K562 (cell line): ENCODE results near the gene GTF2I. TPM values are rescaled to one million over a fixed set of nuclear protein-coding genes. Genes with fewer than 3 reads are reported as not detected.

Experiments
- CBFA2T2 ChIP-seq: fragments of 450-650 bp; conservative IDR thresholded peaks from 2 replicates; pipeline ENCODE4 v1.6.1; 2017; ENCODE audit warnings: mild to moderate bottlenecking
- HDAC1 ChIP-seq, 2 experiments: fragments of 450-650 bp; IDR thresholded peaks; 2 replicates each; pipeline ENCODE4 v1.6.1; 2016 to 2017; ENCODE audit warnings: inconsistent platforms in 1 of 2, mild to moderate bottlenecking in 1 of 2, moderate library complexity in 1 of 2
- XRCC5 ChIP-seq: fragments of 200-400 bp; formaldehyde crosslinking; IDR thresholded peaks from 2 replicates; pipeline ENCODE4 v1.6.1; 2017; ENCODE audit warnings: low read depth, mild to moderate bottlenecking, low read length
- ZBTB17 ChIP-seq: fragments of 450-650 bp; formaldehyde crosslinking; IDR thresholded peaks from 2 replicates; pipeline ENCODE4 v1.4.0; 2020; ENCODE audit warnings: mild to moderate bottlenecking
- ZNF717 ChIP-seq: fragments of 250-450 bp; sonication (Bioruptor Pico); IDR thresholded peaks from 2 replicates; pipeline ENCODE4 v1.5.0; 2021
- polyA plus RNA-seq, 8 experiments: library from polyadenylated mRNA; depleted of rRNA in 4 of 8; stranded (reverse) in 5 of 8; unstranded in 3 of 8; fragments of >200 nt; fragmentation: Nextera tagmentation in 2 of 8; fragmentation: Illumina TruSeq in 1 of 8; extraction: Ambion mirVana in 2 of 8; extraction: Trizol in 1 of 8; gene quantifications; 2 replicates each; pipeline versions ENCODE4 v1.2.1 to v1.2.3, GENCODE V29; 2011 to 2014; ENCODE audit warnings: inconsistent platforms in 1 of 8, missing spikeins in 1 of 8
- total RNA-seq, 7 experiments: library from RNA; depleted of rRNA in 6 of 7; stranded (reverse); fragments of >200 nt in 6 of 7; fragmentation: Illumina TruSeq in 2 of 7; extraction: Trizol in 2 of 7; gene quantifications; 2 replicates each; pipeline versions ENCODE4 v1.2.1 to v1.2.3, GENCODE V29; 2011 to 2021; ENCODE audit warnings: low replicate concordance in 1 of 7
- TF ChIP-seq, protein P1 (sequence below): fragments of 150-350 bp; IDR thresholded peaks from 2 replicates; pipeline ENCODE4 v1.6.1; 2014; ENCODE audit warnings: low read depth, mild to moderate bottlenecking, low read length, borderline replicate concordance
- TF ChIP-seq, protein P2 (sequence below): sonication (generic); formaldehyde crosslinking; IDR thresholded peaks from 2 replicates; pipeline ENCODE4 v1.8.1; 2023; ENCODE audit warnings: mild to moderate bottlenecking, missing genetic modification reagents
- TF ChIP-seq, protein P3 (sequence below): sonication (generic); formaldehyde crosslinking; IDR thresholded peaks from 2 replicates; pipeline ENCODE4 v1.8.1; 2023; ENCODE audit warnings: missing genetic modification reagents, mild to moderate bottlenecking, borderline replicate concordance
- TF ChIP-seq, protein P4 (sequence below), 2 experiments: fragments of 250-450 bp in 1 of 2; fragments of 450-650 bp in 1 of 2; sonication (Bioruptor Pico) in 1 of 2; IDR thresholded peaks; 2 replicates each; pipeline versions ENCODE4 v1.6.1 to v1.8.0; 2016 to 2021; ENCODE audit warnings: mild to moderate bottlenecking in 2 of 2, moderate library complexity in 2 of 2, missing compliant biosample characterization in 1 of 2, missing genetic modification characterization in 1 of 2

GTF2I gene
- total and polyA plus RNA-seq, 9 of the 15 experiments (the other 6 are each of a cell fraction or from before 2014, with no cell fraction given) = 8.4 to 161 (median 90.0) TPM

DNA sequence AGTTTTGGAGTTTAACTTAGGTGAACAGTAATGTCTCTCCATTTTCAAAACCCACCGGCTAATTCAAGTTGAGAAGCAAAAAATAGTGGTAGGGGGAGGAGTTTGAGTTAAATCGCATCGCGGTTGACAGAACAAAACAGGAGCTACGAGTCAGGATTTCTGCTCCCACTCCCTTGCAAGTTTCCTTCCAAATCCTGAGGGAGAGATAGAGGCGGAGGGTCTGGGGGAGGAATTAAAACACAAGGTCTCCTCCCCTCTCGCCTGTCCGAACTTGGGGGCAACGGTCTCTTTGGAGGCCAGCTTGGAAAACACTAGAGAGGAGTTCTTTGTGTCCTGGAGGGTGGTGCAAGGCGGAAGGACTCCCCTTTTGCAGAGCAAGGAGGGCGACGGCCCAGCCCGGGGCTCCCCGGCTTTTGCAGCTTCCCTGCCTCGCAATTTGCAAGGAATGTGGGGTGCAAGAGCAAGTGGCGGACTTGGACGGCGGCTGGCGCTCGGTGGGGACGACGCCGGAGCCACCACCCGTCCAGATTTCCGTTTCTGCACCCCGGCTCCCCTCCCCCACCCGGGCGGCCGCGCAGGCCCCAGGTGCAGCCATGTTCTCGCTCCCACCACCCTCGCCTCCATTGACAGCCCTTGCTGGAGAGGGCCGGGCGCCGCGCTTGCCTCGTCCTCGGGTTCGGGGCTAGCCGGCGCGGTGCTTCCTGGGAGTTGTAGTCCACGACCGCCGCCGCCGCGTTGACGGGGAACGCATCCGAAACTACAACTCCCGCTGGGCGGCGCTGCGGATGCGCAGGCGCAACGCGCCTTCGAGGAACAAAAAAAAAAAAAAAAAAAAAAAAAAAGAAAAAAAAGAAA, 454 bp upstream of the GTF2I start (continued):
- TF ChIP-seq, protein P1, sequence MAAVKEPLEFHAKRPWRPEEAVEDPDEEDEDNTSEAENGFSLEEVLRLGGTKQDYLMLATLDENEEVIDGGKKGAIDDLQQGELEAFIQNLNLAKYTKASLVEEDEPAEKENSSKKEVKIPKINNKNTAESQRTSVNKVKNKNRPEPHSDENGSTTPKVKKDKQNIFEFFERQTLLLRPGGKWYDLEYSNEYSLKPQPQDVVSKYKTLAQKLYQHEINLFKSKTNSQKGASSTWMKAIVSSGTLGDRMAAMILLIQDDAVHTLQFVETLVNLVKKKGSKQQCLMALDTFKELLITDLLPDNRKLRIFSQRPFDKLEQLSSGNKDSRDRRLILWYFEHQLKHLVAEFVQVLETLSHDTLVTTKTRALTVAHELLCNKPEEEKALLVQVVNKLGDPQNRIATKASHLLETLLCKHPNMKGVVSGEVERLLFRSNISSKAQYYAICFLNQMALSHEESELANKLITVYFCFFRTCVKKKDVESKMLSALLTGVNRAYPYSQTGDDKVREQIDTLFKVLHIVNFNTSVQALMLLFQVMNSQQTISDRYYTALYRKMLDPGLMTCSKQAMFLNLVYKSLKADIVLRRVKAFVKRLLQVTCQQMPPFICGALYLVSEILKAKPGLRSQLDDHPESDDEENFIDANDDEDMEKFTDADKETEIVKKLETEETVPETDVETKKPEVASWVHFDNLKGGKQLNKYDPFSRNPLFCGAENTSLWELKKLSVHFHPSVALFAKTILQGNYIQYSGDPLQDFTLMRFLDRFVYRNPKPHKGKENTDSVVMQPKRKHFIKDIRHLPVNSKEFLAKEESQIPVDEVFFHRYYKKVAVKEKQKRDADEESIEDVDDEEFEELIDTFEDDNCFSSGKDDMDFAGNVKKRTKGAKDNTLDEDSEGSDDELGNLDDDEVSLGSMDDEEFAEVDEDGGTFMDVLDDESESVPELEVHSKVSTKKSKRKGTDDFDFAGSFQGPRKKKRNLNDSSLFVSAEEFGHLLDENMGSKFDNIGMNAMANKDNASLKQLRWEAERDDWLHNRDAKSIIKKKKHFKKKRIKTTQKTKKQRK = no peak
- peak; percentile 52; the same call in 1 of the 2 replicates for TF ChIP-seq ZBTB17 (CRISPR knock-in tag)
- TF ChIP-seq, protein P2, sequence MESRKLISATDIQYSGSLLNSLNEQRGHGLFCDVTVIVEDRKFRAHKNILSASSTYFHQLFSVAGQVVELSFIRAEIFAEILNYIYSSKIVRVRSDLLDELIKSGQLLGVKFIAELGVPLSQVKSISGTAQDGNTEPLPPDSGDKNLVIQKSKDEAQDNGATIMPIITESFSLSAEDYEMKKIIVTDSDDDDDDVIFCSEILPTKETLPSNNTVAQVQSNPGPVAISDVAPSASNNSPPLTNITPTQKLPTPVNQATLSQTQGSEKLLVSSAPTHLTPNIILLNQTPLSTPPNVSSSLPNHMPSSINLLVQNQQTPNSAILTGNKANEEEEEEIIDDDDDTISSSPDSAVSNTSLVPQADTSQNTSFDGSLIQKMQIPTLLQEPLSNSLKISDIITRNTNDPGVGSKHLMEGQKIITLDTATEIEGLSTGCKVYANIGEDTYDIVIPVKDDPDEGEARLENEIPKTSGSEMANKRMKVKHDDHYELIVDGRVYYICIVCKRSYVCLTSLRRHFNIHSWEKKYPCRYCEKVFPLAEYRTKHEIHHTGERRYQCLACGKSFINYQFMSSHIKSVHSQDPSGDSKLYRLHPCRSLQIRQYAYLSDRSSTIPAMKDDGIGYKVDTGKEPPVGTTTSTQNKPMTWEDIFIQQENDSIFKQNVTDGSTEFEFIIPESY (CRISPR knock-in tag) = peak; percentile 26; the same call in 1 of the 2 replicates
- TF ChIP-seq ZNF717 = 0 out of 2 replicates have a peak, but pooled peaks have one; percentile 24
- TF ChIP-seq, protein P3, sequence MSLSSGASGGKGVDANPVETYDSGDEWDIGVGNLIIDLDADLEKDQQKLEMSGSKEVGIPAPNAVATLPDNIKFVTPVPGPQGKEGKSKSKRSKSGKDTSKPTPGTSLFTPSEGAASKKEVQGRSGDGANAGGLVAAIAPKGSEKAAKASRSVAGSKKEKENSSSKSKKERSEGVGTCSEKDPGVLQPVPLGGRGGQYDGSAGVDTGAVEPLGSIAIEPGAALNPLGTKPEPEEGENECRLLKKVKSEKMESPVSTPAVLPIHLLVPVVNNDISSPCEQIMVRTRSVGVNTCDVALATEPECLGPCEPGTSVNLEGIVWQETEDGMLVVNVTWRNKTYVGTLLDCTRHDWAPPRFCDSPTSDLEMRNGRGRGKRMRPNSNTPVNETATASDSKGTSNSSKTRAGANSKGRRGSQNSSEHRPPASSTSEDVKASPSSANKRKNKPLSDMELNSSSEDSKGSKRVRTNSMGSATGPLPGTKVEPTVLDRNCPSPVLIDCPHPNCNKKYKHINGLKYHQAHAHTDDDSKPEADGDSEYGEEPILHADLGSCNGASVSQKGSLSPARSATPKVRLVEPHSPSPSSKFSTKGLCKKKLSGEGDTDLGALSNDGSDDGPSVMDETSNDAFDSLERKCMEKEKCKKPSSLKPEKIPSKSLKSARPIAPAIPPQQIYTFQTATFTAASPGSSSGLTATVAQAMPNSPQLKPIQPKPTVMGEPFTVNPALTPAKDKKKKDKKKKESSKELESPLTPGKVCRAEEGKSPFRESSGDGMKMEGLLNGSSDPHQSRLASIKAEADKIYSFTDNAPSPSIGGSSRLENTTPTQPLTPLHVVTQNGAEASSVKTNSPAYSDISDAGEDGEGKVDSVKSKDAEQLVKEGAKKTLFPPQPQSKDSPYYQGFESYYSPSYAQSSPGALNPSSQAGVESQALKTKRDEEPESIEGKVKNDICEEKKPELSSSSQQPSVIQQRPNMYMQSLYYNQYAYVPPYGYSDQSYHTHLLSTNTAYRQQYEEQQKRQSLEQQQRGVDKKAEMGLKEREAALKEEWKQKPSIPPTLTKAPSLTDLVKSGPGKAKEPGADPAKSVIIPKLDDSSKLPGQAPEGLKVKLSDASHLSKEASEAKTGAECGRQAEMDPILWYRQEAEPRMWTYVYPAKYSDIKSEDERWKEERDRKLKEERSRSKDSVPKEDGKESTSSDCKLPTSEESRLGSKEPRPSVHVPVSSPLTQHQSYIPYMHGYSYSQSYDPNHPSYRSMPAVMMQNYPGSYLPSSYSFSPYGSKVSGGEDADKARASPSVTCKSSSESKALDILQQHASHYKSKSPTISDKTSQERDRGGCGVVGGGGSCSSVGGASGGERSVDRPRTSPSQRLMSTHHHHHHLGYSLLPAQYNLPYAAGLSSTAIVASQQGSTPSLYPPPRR = 0 out of 2 replicates have a peak, but pooled peaks have one; percentile 74
- peak; percentile 75; the same call in 1 of the 2 replicates for TF ChIP-seq XRCC5
- TF ChIP-seq, protein P4, sequence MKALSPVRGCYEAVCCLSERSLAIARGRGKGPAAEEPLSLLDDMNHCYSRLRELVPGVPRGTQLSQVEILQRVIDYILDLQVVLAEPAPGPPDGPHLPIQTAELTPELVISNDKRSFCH (CRISPR knock-in tag; IDR thresholded peaks at IDR 0.05) = no peak
- TF ChIP-seq, protein P4 (tag; IDR thresholded peaks at IDR 0.05) = no peak
- TF ChIP-seq HDAC1 (IDR thresholded peaks at IDR 0.05) = peak in 1 of 2 experiments; percentile 37; a peak in 2 of 4 replicates
- TF ChIP-seq CBFA2T2 = no peak
